Karpas-422 (cell line): ENCODE data around the gene LUC7L3. TPM values are rescaled to one million over a fixed set of nuclear protein-coding genes. Genes with fewer than 3 reads are reported as not detected.
"Not testable (repeated sequence)": the region's sequence is repeated elsewhere in the genome, so short reads cannot be mapped to it uniquely, and the experiment has no call there.

Experiments
- DNase-seq: peaks from one replicate; pipeline ENCODE4 v3.0.0-alpha.2; 2015
- H2AFZ ChIP-seq: fragments of 200-600 bp; sonication (generic); 2 replicates; pipeline ENCODE4 v1.6.1; 2014; ENCODE audit warnings: antibody characterized with exemption, low read length, mixed read lengths
- H3K27ac ChIP-seq: fragments of 200-600 bp; sonication (generic); 2 replicates; pipeline ENCODE4 v1.5.1; 2014; ENCODE audit warnings: mild to moderate bottlenecking, low read length, moderate library complexity
- H3K27me3 ChIP-seq: fragments of 200-600 bp; sonication (generic); 2 replicates; pipeline ENCODE4 v1.6.1; 2014; ENCODE audit warnings: low read length, mixed read lengths
- H3K36me3 ChIP-seq: fragments of 200-600 bp; sonication (generic); 2 replicates; pipeline ENCODE4 v1.6.1; 2014; ENCODE audit warnings: low read length, mixed read lengths; ENCODE audit not compliant: insufficient read depth
- H3K4me1 ChIP-seq: fragments of 200-600 bp; sonication (generic); 2 replicates; pipeline ENCODE4 v1.6.1; 2014; ENCODE audit warnings: mild to moderate bottlenecking, low read length, mixed read lengths
- H3K4me2 ChIP-seq: fragments of 200-600 bp; sonication (generic); 2 replicates; pipeline ENCODE4 v1.6.1; 2014; ENCODE audit warnings: low read length, low read depth, mild to moderate bottlenecking; ENCODE audit not compliant: poor library complexity, severe bottlenecking
- H3K4me3 ChIP-seq: fragments of 200-600 bp; sonication (generic); 2 replicates; pipeline ENCODE4 v1.5.1; 2014; ENCODE audit warnings: mild to moderate bottlenecking, antibody characterized with exemption, low read length, mixed read lengths
- H3K79me2 ChIP-seq: fragments of 200-600 bp; sonication (generic); 2 replicates; pipeline ENCODE4 v1.6.1; 2014; ENCODE audit warnings: mild to moderate bottlenecking, low read length, mixed read lengths
- H3K9ac ChIP-seq: fragments of 200-600 bp; sonication (generic); 2 replicates; pipeline ENCODE4 v1.6.0; 2014; ENCODE audit warnings: low read length
- H3K9me2 ChIP-seq: fragments of 200-600 bp; sonication (generic), shearing (Covaris generic); replicated peaks from 2 replicates; pipeline ENCODE4 v1.6.0; 2014; ENCODE audit warnings: mild to moderate bottlenecking, low read length, moderate library complexity; ENCODE audit not compliant: insufficient read depth
- H3K9me3 ChIP-seq: fragments of 300-700, 200-600 bp; sonication (generic); 2 replicates; pipeline ENCODE4 v1.6.1; 2014; ENCODE audit warnings: low read length, mixed read lengths
- H4K20me1 ChIP-seq: fragments of 200-600 bp; sonication (generic); 2 replicates; pipeline ENCODE4 v1.6.1; 2014; ENCODE audit warnings: mild to moderate bottlenecking, antibody characterized with exemption, low read length, low read depth; ENCODE audit not compliant: insufficient read depth
- total RNA-seq: library from RNA; depleted of rRNA; stranded (reverse); fragments of >200 nt; shearing (Covaris generic); gene quantifications from 2 replicates; pipeline ENCODE4 v1.2.3, GENCODE V29; 2014; ENCODE audit warnings: low replicate concordance

LUC7L3 gene
- total RNA-seq, 1 experiment from 2014 or later = 102 TPM

DNA sequence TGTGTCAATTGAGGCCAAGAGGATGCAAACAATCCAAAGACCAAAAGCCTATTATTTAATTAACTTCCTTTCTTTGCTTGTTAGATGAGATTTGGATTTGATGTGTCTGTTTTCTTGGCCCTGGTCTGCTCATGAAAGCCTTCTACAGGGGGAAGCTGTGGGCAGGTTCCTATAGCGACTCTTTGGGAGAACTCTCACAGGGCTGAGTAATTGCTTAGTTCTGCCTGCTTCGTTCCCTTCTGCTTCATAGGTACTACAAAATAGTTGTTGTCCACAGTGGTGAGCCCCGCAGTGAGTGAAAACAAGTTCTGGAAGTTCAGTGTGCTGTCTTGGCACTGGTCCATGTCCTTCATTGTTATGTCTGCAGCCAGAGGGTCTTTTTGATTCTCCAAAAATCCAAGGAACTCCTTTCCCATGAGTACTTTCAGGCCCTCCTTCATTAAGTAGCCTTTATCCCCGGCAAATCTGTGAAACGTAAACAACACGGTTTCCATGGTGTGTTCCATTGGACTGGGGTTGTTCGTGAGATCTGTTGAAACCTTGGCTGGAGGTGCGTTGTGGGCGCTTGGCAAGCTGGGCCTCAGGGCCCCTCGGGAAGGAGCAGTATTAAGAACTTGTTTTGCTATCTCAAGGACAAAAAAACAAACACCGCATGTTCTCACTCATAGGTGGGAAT, 77.9 kb downstream of the LUC7L3 start:
- no peak overlapping the region for H3K4me3 ChIP-seq
- H3K79me2 ChIP-seq = no peaks in the 10 kb centered on the region
- no peaks in the 10 kb centered on the region for H3K4me1 ChIP-seq
- no peak for DNase-seq
- H3K27ac ChIP-seq = no peak overlapping the region
- H3K36me3 ChIP-seq = no peaks in the 10 kb centered on the region
- no peak overlapping the region for H2AFZ ChIP-seq
- H3K9ac ChIP-seq = no peak overlapping the region
- H3K27me3 ChIP-seq = no peaks in the 10 kb centered on the region
- no peaks in the 10 kb centered on the region for H3K9me2 ChIP-seq
- no peaks in the 10 kb centered on the region for H3K9me3 ChIP-seq
- no peaks in the 10 kb centered on the region for H4K20me1 ChIP-seq
- no peak overlapping the region for H3K4me2 ChIP-seq

DNA sequence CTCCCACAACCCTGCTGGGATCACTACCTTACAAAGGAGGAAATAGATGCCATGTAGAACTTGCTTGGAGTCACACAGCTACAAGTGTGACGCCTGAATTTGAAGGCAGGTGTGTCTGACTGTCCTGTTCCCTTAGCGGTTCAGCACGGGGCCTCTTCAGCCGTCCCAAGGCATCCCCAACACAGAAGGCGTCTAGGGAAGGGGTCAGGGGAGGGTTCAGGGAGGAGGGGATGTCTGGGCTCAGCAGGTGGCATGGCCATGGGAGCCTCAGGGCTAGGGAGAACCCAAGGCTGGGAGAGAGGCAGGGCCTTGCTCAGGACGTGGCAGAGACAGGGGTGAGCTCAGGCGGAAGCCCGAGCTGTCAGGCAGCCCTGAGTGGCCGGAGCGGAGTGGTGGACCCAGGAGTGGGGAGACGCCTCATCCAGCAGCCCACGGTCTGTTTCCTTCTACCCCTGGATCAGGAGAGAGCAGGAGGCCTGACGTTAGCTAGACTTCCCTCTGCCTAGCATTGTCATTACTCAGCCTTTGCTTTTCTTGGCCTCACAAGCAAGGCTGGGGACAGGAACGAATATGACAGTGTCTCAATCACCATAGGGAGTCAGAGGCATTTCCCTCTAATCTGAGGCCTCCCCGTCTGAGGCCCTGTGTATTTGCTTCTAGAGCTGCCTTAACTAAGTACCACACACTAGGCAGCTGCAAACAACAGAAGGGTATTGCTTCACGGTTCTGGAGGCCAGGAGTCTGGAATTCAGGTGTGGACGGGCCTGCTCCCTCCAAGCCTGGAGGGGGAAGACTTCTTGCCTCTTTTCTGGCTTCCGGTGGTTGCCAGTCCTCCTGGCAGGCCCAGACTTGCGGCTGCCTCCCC, 79.3 kb downstream of the LUC7L3 start:
- Histone ChIP-seq H3K9me2 (no peaks in the 10 kb centered on the region), H3K4me1 (no peaks in the 10 kb centered on the region), H3K79me2 (no peaks in the 10 kb centered on the region), H2AFZ (no peak overlapping the region), H4K20me1 (no peaks in the 10 kb centered on the region), H3K4me3 (no peak overlapping the region), H3K27ac (no peak overlapping the region), H3K36me3 (no peaks in the 10 kb centered on the region), H3K9ac (no peak overlapping the region), H3K9me3 (no peaks in the 10 kb centered on the region), H3K4me2 (no peak overlapping the region), H3K27me3 (no peaks in the 10 kb centered on the region)
- DNase-seq = peak; percentile 12

DNA sequence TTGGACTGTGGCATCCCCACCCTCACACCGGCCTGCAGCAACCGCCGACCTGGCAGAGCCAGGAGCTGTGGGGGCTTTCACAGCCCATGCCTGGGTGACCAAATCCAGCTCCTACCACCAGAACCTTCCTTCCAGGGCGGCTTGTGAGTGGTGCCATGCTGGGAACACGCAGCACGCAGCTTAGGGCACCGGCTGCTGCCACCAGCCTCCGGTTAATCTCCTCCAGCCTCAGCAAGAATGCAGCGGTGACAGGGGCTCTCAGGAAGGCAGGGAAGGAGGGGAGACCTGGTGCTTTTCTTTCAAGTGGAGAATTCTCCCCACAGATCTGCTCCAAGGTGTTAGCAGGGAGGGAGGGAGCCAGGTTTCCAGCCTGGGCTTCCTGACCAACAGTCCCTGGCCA, 80.2 kb downstream of the LUC7L3 start:
- no peaks in the 10 kb centered on the region for H3K27me3 ChIP-seq
- no peak overlapping the region for H3K27ac ChIP-seq
- no peaks in the 10 kb centered on the region for H3K79me2 ChIP-seq
- no peaks in the 10 kb centered on the region for H3K4me1 ChIP-seq
- H3K4me2 ChIP-seq = no peak overlapping the region
- H4K20me1 ChIP-seq = no peaks in the 10 kb centered on the region
- no peak overlapping the region for H3K9ac ChIP-seq
- H3K9me2 ChIP-seq = no peaks in the 10 kb centered on the region
- no peaks in the 10 kb centered on the region for H3K36me3 ChIP-seq
- DNase-seq = peak; percentile 5
- H3K9me3 ChIP-seq = no peaks in the 10 kb centered on the region
- H3K4me3 ChIP-seq = no peak overlapping the region
- no peak overlapping the region for H2AFZ ChIP-seq

DNA sequence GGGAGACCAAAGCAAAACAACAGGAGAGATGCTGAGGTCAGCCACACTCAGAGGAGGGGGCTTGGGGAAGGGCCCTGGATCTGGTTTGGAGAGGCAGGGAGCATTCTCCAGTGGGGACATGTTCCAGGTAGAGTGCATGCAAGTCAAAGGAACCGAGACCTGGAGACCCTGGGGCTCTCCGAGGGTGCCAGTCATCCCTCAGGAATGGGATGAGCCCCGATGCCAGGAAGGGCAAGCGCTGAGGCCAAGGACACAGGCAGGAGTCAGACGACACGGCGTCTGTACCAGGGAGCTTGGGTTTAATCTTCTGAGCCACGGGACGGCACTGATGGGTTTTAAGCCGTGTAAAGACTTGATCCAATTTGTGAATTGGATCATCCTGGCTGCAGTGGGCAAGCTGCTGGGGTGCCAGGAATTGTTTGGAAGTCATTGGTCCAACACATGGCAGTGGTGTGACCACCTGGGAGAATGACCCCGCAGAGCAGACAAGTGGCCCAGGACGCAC, 80.8 kb downstream of the LUC7L3 start:
- no peaks in the 10 kb centered on the region for H4K20me1 ChIP-seq
- no peak overlapping the region for H3K27ac ChIP-seq
- no peak overlapping the region for H3K4me3 ChIP-seq
- H3K4me1 ChIP-seq = no peaks in the 10 kb centered on the region
- H3K79me2 ChIP-seq = no peaks in the 10 kb centered on the region
- no peak overlapping the region for H3K4me2 ChIP-seq
- H2AFZ ChIP-seq = no peak overlapping the region
- no peaks in the 10 kb centered on the region for H3K9me3 ChIP-seq
- H3K27me3 ChIP-seq = no peaks in the 10 kb centered on the region
- no peak overlapping the region for H3K9ac ChIP-seq
- H3K9me2 ChIP-seq = no peaks in the 10 kb centered on the region
- DNase-seq = no peak
- no peaks in the 10 kb centered on the region for H3K36me3 ChIP-seq

DNA sequence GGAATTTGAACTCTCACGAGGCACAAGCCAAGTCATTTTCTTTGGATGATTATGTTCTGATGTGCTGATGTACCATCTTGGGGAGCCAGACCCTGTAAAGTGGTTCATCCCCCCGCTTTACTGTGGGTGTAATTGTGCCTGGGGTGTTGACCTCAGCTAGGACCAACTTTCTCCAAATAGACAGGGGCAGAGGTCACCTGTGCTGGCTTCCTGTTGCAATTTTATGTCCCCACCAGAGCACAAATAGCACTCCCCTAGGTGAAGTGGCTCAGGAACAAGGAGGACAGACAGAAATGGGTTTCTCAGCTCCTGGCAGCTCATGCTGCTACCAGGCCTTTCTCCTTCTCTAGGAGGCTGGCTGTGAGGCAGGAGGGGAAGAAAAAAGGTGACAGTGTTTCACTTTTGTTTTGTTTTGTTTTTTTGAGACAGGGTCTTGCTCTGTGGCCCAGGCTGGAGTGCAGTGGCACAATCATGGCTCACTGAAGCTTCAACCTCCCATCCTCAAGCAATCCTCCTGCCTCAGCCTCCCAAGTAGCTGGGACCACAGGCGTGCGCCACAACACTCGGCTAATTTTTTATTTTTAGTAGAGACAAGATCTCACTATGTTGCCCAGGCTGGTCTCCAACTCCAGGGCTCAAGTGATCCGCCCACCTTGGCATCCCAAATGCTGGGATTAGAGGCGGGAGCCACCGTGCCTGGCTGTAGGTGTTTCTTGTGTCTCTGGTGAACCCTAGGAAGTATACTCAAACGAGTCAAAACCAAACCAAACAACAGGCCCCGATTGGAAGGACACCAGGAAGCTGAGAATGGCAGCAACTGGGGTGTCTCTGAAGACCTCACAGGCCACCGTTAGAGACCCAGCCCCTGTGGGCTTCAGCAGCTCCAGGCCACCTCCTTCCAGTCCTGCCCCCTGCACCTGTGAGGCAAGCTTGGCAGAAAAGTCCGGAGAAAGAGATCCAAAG, 83.5 kb downstream of the LUC7L3 start:
- DNase-seq = peak; percentile 22
- Histone ChIP-seq H3K9me2 (no peaks in the 10 kb centered on the region), H3K27ac (no peak overlapping the region), H3K9me3 (no peaks in the 10 kb centered on the region), H3K4me3 (no peak overlapping the region), H3K9ac (no peak overlapping the region), H4K20me1 (no peaks in the 10 kb centered on the region), H3K27me3 (no peaks in the 10 kb centered on the region), H2AFZ (no peak overlapping the region), H3K79me2 (no peaks in the 10 kb centered on the region), H3K4me2 (no peak overlapping the region), H3K4me1 (no peaks in the 10 kb centered on the region), H3K36me3 (no peaks in the 10 kb centered on the region)

DNA sequence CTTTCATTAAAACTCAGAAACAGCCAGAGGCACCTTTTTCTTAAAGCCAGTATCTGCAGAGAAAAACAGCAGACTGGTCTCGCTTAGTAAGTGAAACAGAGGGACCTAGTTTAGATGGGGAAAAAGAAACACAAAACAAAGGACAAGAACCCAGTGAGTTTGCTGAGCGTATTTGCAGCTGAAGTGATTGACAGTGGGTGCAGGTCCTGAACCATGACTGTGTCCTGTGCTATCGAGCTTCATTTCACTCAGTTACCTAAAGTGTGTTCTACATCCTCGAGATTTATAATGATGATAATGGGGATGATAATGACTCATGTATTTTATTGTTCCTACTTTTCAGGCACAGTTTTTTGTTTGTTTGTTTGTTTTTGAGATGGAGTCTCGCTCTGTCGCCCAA, 84.3 kb downstream of the LUC7L3 start:
- Histone ChIP-seq H3K9me2 (no peaks in the 10 kb centered on the region), H4K20me1 (no peaks in the 10 kb centered on the region), H3K4me2 (no peak overlapping the region), H3K9ac (no peak overlapping the region), H3K27ac (no peak overlapping the region), H3K27me3 (no peaks in the 10 kb centered on the region), H3K9me3 (no peaks in the 10 kb centered on the region), H2AFZ (no peak overlapping the region), H3K36me3 (no peaks in the 10 kb centered on the region), H3K4me1 (no peaks in the 10 kb centered on the region), H3K4me3 (no peak overlapping the region), H3K79me2 (no peaks in the 10 kb centered on the region)
- DNase-seq = no peak

DNA sequence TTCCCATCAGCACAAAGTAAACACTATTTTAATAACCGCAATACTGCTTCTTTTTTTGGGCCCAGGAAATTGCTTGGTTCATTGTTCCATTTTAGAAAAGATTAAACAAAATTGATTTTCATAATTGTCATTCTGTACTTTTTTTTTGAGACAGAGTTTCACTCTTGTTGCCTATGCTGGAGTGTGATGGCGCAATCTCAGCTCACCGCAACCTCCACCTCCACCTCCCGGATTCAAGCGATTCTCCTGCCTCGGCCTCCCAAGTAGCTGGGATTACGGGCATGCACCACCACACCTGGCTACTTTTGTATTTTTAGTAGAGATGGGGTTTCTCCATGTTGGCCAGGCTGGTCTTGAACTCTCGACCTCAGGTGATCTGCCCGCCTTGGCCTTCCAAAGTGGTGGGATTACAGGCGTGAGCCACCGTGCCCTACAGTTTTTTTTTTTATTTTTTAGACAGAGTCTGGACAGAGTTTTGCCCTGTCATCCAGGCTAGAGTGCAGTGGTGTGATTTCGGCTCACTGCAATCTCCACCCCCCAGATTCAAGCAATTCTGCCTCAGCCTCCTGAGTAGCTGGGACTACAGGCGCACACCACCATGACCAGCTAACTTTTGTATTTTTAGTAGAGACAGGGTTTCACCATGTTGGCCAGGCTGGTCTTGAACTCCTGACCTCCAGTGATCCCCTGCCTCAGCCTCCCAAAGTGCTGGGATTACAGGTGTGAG, 85.5 kb downstream of the LUC7L3 start:
- DNase-seq, H3K4me2 ChIP-seq, H2AFZ ChIP-seq, H3K9me2 ChIP-seq, H3K4me3 ChIP-seq, H3K27ac ChIP-seq, H3K9ac ChIP-seq, H3K36me3 ChIP-seq, H3K79me2 ChIP-seq, H3K27me3 ChIP-seq, H4K20me1 ChIP-seq, H3K9me3 ChIP-seq, H3K4me1 ChIP-seq: not testable (repeated sequence)
